Neutrophil (primary cell): ENCODE measurements around the gene KRT75.

Experiments
- H3K27ac ChIP-seq: fragments of 200-600 bp; sonication (generic); 2 replicates; pipeline ENCODE4 v1.5.1; 2016; ENCODE audit warnings: mild to moderate bottlenecking, moderate library complexity
- H3K27me3 ChIP-seq: fragments of 200-600 bp; sonication (generic); 2 replicates; pipeline ENCODE4 v1.6.0; 2016; ENCODE audit warnings: mild to moderate bottlenecking
- H3K36me3 ChIP-seq: fragments of 200-600 bp; sonication (generic); 2 replicates; pipeline ENCODE4 v1.5.1; 2017
- H3K4me1 ChIP-seq, 2 experiments: fragments of 200-600 bp in 1 of 2; sonication (generic) in 1 of 2; 1 replicate in 1 of 2; 2 replicates in 1 of 2; pipeline versions ENCODE4 v1.5.1 to v1.6.1; 2013 to 2016; ENCODE audit warnings: low read depth in 1 of 2, low read length in 1 of 2, mild to moderate bottlenecking in 1 of 2, moderate library complexity in 1 of 2; ENCODE audit not compliant: control insufficient read depth in 1 of 2, insufficient read depth in 1 of 2
- H3K4me3 ChIP-seq, 2 experiments: fragments of 200-600 bp in 1 of 2; sonication (generic) in 1 of 2; 1 replicate in 1 of 2; 2 replicates in 1 of 2; pipeline ENCODE4 v1.5.1; 2013 to 2016; ENCODE audit warnings: low read depth in 1 of 2, low read length in 1 of 2, mild to moderate bottlenecking in 1 of 2, moderate library complexity in 1 of 2
- H3K9me3 ChIP-seq: fragments of 200-600 bp; sonication (generic); 2 replicates; pipeline ENCODE4 v1.5.1; 2016
- TF ChIP-seq, protein P1 (sequence below): fragments of 200-600 bp; sonication (generic); IDR thresholded peaks from 2 replicates; pipeline ENCODE4 v1.5.1; 2016; ENCODE audit warnings: antibody characterized with exemption

KRT75 gene

DNA sequence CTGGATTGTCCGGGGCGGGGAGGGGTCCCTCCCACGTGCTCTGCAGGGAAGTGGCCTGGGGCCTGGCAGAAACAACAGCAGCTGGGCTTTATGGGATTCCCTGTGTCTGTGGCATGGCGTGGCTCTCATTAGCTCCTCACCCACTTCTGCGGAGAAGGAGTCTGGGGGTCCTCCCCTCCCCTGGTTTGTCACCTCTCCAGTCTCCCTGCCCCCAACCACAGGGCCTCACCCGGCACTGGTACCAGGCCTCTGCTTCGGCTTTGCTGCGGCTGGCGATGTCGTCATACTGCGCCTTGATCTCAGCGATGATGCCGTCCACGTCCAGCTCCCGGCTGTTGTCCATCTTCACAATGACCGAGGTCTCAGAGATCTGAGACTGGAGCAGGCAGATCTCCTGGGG is 34.4 kb downstream of the KRT75 start:
- Histone ChIP-seq H3K27ac (no peak overlapping the region), H3K36me3 (no peaks in the 10 kb centered on the region), H3K4me3 (no peak overlapping the region), H3K27me3 (peaks cover 19% of the 10 kb centered on the region), H3K9me3 (no peaks in the 10 kb centered on the region), H3K4me1 (no peaks in the 10 kb centered on the region)
- TF ChIP-seq, protein P1, sequence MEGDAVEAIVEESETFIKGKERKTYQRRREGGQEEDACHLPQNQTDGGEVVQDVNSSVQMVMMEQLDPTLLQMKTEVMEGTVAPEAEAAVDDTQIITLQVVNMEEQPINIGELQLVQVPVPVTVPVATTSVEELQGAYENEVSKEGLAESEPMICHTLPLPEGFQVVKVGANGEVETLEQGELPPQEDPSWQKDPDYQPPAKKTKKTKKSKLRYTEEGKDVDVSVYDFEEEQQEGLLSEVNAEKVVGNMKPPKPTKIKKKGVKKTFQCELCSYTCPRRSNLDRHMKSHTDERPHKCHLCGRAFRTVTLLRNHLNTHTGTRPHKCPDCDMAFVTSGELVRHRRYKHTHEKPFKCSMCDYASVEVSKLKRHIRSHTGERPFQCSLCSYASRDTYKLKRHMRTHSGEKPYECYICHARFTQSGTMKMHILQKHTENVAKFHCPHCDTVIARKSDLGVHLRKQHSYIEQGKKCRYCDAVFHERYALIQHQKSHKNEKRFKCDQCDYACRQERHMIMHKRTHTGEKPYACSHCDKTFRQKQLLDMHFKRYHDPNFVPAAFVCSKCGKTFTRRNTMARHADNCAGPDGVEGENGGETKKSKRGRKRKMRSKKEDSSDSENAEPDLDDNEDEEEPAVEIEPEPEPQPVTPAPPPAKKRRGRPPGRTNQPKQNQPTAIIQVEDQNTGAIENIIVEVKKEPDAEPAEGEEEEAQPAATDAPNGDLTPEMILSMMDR, result no peak

DNA sequence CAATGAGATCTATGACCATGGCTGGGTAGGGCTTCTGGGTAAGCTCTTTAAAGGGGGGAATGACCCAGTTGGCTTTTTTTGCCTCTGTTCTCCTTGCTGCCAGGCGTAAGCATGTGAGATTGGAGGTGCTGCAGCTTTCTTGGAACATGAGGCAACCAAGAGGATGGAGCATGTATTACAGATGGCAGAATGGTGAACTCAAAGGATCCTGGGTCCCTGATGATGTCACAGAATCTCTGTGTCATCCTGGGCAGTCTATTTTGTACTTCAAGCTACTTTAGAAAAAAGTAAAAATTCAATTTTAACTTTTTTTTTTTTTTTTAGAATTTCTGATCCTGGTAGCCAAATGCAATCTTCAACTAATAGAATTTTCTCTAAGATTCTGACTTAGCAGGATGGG is 36.0 kb downstream of the KRT75 start:
- TF ChIP-seq, protein P1, result no peak
- H3K27me3 ChIP-seq, result peaks cover 19% of the 10 kb centered on the region

DNA sequence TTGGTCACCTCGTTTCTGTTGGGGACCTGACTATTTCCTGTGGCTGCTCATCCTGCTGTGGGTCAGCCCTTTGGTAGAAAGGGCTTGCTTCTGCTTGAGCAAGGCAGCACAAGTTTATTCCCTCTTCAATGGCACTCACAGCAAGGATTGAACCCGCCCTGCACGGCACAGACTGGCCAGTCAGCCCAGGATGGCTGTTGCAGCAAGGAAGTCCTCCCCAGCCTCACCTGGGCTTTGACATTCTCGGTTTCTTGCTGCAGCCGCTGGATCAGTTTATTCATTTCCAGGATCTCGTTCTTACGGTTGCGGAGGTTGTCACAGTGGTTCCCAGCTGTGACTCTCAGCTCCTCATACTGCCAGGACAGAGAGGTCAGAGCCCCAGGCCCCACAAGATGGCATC is 37.5 kb downstream of the KRT75 start:
- TF ChIP-seq, protein P1, result no peak
- H3K4me3 ChIP-seq, result no peak overlapping the region
- H3K4me1 ChIP-seq, result no peaks in the 10 kb centered on the region
- H3K9me3 ChIP-seq, result no peaks in the 10 kb centered on the region
- H3K27ac ChIP-seq, result no peak overlapping the region
- H3K36me3 ChIP-seq, result no peaks in the 10 kb centered on the region
- H3K27me3 ChIP-seq, result peaks cover 19% of the 10 kb centered on the region

More for the DNA sequence above, 36.0 kb downstream of the KRT75 start:
- Histone ChIP-seq H3K4me1 (no peaks in the 10 kb centered on the region), H3K27ac (no peak overlapping the region), H3K36me3 (no peaks in the 10 kb centered on the region), H3K9me3 (no peaks in the 10 kb centered on the region), H3K4me3 (no peak overlapping the region)

DNA sequence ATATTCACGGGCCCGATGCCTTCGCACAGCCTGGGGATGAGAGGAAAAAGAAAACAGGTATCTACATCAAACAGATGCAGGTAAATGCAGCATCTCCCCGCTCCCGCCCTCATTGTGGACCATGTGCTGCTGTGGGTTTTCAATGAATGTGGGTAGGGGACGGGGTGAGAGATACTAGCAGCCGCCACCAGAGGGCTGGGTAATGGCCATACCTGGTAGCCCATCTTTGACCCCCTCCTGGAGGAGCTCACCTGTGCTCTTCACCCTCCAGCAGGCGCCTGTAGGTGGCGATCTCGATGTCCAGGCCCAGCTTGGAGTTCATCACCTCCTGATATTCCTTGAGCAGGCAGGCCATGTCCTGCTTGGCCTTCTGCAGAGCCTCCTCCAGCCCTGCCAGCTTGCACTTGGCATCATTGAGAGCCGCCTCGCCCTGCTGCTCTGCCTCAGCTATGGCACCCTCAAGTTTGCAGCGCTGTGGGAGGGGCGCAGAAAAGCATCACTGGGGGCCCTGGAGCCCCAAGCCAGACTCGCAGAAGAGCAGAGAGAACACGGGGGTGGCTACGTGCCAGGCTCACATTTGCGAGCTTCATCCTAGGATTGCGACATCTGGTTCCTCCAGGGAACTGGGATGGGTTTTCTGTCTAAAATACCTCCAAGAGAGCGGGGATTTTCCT is 38.3 kb downstream of the KRT75 start:
- no peak overlapping the region for H3K4me3 ChIP-seq
- H3K9me3 ChIP-seq, result no peaks in the 10 kb centered on the region
- H3K4me1 ChIP-seq, result no peaks in the 10 kb centered on the region
- H3K36me3 ChIP-seq, result no peaks in the 10 kb centered on the region
- peaks cover 19% of the 10 kb centered on the region for H3K27me3 ChIP-seq
- H3K27ac ChIP-seq, result no peak overlapping the region
- TF ChIP-seq, protein P1, result no peak

DNA sequence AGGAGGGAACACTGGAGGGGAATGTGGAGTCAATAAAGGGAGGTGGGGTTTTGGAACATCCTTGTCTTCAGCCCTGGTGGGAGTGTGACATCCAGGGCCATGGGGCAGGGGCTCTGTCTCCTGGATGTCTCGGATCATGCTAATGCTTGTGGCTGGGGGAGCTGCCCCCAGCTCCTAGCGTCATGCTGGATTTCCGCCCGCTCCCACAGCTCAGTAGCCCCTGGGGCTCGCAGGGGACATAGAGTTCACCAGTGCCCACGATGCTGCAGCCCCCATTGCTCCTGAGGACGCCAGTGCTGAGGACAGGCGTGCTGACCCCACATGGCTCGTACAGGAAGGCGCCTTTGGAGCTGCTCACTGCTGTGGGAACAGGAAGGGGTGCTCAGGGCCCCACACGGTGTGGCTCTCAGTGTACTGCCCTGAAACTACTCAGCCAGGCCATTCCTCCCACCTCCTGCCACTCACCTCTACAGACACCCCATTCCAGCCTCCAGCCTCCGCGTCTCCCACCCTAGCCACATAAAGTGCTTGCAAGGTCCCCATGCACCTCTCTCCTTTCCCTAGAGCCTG is 39.2 kb downstream of the KRT75 start:
- no peaks in the 10 kb centered on the region for H3K36me3 ChIP-seq
- H3K4me3 ChIP-seq, result no peak overlapping the region
- H3K27ac ChIP-seq, result no peak overlapping the region
- no peaks in the 10 kb centered on the region for H3K9me3 ChIP-seq
- TF ChIP-seq, protein P1, result no peak
- no peaks in the 10 kb centered on the region for H3K4me1 ChIP-seq
- peaks cover 19% of the 10 kb centered on the region for H3K27me3 ChIP-seq
